Stimulated activated CD4-positive, alpha-beta T cell treated with anti-CD3 and anti-CD28 coated beads, Interleukin-12 subunit alpha, Interleukin-12 subunit beta, amount 100 ng/mL, for 24 hours (primary cell): ENCODE measurements around the gene TPRN.

Experiments
- DNase-seq, 2 experiments: peaks; one replicate each; pipeline ENCODE4 v3.0.0-alpha.2; 2020; ENCODE audit warnings: low read depth in 2 of 2

The TPRN gene

GRCh38 chr9:137143459-137143858 is 57.1 kb downstream of the TPRN start:
- no peak for DNase-seq

- DNase-seq = no peak
These were observed 58.3 kb downstream of the TPRN start for GRCh38 chr9:137141976-137142936.
